ENCODE measurements around the gene SERPINB10.
"Not testable (repeated sequence)": the region's sequence is repeated elsewhere in the genome, so short reads cannot be mapped to it uniquely, and the experiment has no call there.

The SERPINB10 gene

DNA sequence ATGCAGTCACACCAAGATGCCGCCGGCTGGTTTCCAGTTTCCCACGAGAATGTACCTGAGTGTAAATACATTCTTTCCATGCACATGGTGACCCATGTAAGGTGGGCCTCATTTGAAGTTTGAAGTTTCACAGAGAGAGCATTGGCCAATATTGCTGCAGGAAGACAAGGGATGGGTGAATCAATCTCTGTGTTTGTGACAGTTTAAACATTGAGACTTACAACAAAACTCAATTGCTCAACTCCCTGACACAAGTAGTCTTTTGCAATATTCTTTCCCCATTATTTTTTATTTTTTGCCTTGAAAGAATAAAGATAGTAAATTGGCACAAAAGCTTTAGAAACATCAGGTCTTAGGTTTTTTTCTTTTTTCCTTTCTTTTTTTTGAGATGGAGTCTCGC, 15.2 kb upstream of the SERPINB10 start:
- DNase-seq (ENCODE audit: low spot score) = no peak

DNA sequence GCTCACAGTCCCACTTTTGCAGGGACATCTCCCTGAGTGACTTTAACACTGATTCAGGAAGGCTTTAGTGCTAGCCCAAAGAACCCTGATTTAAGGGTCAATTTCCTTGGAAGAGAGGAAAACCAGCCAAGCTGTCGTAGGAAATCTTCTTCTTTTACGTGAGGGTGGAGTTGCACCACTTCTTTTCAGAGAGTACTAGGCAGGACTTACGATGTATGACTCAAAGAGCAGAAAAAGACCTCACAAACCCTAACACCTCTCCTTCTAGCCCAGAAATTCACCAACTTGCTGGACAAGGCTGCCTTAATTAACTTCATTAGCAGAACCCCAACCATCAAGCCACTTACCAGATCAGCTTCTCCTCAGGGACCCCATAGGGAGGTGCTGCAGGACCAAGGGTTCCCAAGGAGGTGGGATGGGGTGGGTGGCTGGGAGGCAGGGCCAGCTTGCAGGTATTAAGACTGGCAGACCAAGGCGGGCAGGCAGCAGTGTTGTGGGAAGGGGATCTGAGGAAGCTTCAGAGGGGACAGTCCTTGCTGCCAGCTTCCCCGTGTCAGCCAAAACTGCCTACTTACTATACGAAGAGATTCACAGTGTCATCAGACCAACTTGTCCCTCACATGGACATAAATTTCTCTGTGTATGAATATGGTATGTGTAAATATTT, 13.5 kb upstream of the SERPINB10 start:
- no peak for DNase-seq (ENCODE audit: low spot score)

DNA sequence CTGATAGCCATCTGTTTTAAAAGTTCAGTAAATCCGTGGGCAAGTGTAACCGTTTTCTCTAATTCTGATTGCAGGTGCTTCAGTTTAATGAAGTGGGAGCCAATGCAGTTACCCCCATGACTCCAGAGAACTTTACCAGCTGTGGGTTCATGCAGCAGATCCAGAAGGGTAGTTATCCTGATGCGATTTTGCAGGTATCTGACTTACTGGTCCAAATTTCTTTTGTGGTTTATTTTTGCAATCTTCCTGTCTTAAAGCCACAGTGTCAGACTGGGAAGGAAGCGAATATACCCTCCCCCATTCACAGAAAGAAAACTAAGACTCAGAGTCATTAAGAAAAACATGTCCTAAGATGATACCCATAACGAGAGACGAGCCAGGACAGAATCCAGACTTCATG, 12.6 kb upstream of the SERPINB10 start:
- DNase-seq (ENCODE audit: low spot score) = no peak

DNA sequence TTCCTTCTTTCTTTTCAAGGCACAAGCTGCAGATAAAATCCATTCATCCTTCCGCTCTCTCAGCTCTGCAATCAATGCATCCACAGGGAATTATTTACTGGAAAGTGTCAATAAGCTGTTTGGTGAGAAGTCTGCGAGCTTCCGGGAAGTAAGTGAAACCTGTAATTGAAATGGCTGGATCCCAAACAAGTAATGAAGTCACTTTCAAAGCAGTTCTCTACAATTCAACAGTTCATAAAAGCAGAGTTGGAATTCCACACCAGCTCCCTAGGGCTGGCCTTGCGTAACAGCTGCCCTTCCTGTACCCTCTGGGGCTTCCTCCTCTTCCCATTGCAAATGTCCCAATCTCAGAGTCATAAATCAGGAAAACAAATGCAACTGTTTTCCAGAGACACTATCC, 10.7 kb upstream of the SERPINB10 start:
- DNase-seq (ENCODE audit: low spot score) = no peak

DNA sequence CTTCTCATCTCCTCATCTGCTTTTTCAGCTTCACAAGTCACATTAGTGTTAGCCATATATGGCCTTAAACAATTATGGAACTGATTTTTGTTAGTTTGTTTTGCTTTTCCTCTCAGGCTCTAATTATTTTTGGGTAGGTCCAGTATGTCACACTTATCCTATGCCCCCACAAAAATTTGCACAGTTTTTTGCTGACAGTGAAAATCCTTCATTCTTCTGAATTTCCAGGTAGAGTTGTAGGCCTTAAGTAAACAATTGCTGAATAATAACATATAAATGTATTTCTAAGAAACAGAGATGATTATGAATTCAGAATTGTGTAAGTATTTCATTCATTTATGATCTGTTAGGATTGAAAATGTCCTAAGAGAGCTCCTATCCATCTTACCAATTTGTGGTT, 8.6 kb upstream of the SERPINB10 start:
- DNase-seq (ENCODE audit: low spot score) = no peak

DNA sequence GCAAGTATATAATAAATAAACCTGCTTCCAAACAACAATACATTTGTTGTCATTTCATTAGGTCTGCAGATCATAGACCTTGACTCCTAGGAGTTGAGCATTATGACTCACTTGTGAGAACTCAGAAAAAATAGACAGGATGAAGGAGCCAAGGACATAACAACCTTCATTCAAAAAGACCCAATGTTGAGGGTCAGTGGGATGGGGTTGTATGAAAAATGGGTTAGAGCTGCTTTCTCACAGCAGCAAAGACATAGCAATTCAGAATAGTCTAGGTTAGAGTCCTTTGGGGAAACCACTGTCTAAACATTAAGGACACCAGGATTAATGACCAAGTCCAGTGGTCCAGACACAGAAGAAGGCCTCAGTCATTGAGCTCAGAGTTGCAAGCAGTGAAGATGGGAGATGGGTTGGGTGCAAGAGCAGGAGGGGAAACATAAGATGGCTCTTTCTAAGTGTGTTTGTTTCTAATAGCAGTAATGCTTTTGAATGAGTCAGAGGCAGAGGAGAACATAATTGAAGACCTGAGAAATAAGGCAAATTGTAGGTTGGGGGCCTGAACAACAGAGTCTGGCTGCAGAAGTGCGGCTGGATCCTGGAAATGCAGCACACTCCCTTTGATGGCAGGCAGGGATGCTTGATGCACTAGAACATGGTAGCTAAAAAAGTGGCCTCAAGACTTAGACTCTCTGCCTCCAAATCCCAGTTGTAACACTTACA, 3.7 kb upstream of the SERPINB10 start:
- no peak for DNase-seq (ENCODE audit: low spot score)

DNA sequence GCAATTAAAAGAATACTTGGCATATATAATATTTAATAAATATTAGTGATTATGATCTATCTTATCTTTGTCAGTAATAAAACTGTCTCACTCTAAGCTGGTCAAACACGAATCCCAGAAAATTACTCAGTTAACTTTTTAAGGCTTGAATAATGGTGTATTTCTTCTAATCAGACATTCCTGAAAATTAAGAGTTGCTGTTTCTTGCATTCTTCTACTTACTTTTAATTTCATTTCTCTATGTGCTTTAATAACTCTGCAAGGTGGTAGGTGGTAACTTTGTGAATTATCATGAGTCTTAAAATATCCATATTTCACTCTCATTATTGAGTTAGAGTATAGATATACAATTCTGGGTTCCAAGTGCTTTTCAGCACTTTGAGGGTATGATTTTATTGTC, 3.1 kb upstream of the SERPINB10 start:
- no peak for DNase-seq (ENCODE audit: low spot score)

DNA sequence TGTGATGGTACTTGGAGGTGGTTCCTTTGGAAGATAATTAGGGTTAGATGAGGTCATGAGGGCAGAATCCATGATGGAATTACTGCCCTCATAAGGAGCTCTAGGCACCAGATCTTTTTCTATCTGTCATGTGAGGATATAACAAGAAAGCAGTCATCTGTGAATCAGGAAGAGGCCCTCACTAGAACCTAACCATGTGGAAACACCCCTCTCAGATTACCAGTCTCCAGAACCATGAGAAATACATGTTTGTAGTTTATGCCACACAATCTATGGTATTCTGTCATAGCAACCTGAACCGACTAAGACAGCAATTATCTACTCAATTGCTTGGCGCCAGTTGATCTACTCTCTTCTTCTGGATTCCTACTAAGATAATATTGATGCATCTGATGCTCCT, 2.4 kb upstream of the SERPINB10 start:
- no peak for DNase-seq (ENCODE audit: low spot score)

DNA sequence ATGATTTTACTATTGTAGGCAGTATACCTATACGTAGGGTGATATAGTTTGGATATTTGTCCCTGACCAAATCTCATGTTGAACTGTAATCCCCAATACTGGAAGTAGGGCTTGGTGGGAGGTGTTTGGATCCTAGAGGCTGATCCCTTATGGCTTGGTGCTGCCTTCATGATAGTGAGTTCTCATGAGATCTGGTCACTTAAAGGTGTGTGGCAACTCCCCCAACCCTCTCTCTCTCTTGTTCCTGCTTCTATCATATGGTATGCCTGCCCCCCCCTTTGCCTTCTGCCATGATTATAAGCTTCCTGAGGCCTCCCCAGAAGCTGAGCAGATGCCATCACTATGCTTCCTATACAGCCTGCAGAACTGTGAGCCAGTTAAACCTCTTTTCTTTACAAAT, 1.7 kb upstream of the SERPINB10 start:
- no peak for DNase-seq (ENCODE audit: low spot score)

DNA sequence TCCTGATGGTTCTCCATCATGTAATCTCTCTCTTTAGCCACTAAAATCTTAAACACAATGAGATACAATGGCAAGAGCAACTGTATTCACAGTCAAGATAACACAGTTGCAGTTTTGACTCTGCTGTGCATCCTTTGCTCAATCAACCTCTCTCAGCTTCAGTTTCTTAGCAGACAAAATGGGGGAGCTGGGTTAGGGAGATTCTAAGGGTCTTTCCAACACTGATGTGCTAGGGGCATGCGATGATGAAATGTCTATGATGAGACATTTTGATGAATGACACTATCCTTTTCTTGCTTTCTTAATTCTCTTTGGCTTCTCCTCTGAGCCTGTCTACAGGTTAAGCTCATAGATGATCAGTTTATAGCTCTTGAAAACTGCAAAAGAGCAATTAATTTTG, 1.1 kb downstream of the SERPINB10 start:
- no peak for DNase-seq (ENCODE audit: low spot score)

DNA sequence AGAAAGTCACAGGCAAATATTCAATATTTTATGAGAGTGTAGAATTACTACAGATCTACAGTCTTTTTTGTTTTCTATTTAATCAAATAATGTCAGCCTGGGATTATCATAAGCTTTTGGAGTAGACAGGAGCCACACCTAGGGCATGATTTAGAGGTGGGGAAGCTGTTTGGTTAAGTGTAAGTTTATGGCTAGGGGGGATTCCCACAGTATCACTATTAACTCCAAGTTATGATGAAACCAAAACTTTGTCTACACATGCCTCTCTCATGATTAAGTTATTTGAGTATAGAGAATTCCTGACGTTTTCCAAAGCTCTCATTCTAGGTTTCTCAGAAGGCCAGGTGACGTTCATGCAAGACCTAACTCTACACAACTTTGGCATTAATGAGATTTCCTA, 2.1 kb downstream of the SERPINB10 start:
- no peak for DNase-seq (ENCODE audit: low spot score)

DNA sequence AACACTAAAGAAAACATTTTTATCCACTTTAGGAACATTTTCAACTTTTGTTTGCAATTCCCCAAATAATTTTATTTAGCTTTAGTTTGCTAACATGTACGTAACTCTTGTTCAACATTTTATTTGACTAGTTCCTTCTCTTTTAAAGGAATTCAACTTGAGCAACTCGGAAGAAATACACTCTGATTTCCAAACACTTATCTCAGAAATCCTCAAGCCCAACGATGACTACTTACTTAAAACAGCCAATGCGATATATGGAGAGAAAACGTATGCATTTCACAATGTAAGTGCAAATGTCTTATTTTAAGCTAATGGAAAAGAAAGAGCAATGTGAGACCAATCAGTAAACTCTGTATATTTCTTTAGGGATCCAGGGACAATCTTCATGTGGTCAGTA, 10.1 kb downstream of the SERPINB10 start:
- no peak for DNase-seq (ENCODE audit: low spot score)

DNA sequence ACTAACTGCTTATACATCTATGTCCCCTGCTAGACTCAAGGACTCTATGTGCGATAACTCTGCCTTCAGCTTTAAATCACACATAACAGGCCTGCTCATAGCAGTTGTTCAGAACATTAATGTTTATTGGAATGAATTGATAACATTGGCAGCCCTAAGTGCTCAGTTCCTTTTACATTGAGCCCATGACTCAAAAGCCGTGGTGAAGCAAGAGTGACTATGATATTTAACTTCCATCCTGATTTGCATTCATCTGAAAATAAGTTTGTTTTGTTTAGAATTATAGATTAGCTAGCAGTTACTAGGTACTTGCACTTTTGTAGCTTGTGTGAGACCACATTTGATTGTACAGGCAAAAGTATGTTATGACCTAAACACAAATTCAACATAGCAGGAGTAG, 14.3 kb downstream of the SERPINB10 start:
- DNase-seq (ENCODE audit: low spot score) = no peak

DNA sequence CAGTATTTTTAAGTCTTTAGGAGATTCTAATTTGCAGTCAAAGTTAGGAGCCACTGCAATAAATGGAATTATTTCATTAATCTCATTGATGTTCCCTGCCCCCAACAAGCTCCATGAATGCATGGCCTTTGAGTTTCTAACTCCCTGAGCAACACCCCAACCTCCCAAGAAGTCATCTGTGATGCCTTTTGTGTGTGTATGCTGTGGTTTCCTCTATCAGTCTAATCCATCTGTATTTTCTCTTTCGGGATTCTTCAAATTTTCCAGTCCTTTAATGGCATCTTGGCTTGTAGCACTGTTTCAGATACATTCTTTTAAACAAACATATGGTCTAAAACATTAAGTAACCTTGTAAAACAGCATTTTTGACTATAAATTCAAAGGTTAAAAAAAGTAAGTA, 16.8 kb downstream of the SERPINB10 start:
- DNase-seq (ENCODE audit: low spot score) = no peak

DNA sequence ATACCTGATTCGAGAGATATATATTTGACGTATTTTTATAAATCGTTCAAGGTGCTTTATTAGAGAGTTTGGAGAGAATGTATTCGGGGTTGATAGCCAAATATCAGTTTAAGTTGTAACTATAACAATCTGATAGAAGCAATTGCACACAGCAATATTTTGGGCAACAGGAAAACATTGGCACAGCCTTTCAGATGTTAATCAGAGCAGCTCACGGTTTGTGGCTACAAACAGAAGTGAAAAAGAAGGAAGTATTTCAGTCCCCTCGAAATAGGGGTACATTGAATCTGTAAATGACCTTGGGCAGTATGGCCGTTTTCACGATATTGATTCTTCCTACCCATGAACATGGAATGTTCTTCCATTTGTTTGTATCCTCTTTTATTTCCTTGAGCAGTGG, 20.6 kb downstream of the SERPINB10 start:
- no peak for DNase-seq (ENCODE audit: low spot score)

DNA sequence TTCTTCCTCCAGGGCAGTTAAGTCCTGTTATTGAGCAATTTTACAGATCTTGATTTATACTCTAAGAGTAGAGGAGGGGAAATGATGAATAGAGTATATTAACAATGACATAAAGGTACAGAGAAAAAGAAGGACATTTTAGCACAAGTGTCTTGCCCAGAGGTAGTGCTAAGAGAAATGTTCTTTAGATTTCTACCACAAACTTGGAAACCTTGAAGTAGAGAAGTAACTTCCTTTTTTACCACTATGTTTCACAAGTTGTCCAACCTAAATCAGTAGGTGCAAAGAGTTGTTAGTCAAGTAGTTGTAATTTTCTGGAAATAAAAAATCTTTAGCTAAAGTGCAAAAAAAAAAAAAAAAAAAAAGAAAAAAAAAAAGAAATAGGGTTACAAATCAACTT, 21.6 kb downstream of the SERPINB10 start:
- DNase-seq (ENCODE audit: low spot score) = not testable (repeated sequence)

DNA sequence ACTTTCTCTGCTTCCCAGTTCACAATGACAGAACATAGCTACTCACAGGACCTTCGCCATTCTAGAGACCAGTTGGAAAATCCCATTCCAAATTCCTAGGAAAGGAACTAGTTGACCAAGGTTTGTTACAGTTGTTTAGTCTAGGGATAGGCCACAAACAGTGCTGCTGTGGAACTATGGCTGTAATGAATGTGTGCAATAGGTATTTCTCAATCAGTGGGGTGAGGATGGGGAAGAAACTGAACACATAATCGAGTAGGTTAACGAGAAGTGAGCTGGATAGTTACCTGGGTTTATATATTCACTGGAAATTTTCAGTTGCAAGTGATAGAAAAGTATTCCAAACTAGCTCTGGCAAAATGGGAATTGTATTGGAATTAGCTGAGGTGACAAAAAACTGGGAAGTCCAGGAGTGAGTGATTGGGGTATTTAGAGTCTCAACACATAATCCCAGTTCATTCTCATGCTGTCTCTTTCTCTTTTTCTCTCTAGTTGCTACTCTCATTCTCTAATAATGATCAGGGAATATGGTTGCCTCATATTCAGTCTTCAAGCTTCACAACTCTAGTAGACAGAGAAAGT, 23.1 kb downstream of the SERPINB10 start:
- no peak for DNase-seq (ENCODE audit: low spot score)

DNA sequence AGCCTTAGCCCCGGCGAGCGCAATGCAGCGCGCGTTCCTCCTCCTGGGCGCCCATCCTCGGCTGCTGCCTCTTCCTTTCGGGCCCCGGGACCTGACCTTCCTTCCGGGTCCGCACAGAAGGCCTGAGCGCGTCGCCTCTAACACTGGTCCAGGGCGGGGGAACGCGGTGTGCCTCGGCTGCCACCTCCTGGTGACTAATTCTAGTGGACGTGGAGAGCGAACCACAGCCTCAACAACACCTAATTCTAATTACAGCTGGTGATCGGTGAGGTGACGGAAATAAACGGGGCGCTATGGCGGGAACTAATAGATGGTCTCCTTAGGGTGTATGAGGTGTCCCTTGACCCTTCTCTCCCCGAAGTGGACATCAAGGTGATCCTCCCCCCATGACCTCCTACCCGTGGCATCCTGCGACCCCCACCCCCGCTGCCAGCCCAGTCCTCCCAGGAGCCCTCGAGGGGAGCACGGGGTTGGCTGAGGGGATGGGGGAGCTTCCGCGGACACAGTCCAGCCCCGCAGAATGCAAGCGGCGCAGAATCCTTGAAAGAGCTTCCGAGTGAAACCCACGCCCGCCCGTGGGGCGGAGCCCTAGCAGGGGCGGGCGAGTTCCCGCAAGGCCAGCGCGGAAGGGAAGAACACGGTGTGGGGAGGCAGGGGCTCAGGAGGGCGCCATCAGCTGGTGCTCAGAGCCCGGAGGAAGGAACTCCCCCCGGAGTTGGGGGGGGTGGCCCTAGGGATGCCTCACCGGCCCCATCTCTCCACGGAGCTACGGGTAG, 28.6 kb downstream of the SERPINB10 start:
- peak; percentile 16 for DNase-seq (ENCODE audit: low spot score)

DNA sequence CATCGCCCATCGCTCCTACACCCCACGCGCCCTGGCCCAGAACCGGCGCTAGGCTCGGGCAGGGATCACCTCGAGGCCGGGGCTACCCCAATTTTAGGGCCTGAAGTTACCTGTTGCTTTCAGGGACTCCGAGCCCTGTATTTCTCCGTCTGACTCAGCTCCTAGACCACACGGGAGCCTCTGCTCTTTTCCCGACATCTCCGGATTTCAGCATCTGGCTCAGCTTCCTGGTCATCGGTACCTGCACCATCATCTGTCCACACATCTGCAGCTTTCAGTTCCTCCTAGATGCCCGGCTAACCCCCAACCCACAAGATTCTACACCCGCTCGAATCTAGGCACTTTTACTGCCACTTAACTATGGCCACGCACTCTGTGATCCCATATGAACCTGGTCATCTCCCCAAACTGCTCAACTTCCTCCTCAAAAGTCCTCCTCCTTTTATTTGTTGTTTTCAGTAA, 29.2 kb downstream of the SERPINB10 start:
- DNase-seq (ENCODE audit: low spot score) = no peak

DNA sequence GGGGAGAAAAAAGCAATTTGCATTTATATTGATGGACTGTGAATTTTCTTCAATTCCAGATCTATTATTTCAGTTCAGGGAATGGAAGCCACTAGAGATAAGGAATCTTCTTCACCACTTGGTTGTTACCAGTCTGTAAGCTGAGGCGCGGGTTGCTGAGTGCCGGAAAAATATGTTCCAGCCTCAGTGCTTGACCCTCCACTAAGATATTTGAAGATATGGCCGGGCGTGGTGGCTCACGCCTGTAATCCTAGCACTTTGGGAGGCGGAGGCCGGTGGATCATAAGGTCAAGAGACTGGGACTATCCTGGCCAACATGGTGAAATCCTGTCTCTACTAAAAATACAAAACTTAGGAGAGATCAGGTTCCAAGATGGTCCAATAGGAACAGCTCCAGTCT, 32.2 kb downstream of the SERPINB10 start:
- no peak for DNase-seq (ENCODE audit: low spot score)

DNA sequence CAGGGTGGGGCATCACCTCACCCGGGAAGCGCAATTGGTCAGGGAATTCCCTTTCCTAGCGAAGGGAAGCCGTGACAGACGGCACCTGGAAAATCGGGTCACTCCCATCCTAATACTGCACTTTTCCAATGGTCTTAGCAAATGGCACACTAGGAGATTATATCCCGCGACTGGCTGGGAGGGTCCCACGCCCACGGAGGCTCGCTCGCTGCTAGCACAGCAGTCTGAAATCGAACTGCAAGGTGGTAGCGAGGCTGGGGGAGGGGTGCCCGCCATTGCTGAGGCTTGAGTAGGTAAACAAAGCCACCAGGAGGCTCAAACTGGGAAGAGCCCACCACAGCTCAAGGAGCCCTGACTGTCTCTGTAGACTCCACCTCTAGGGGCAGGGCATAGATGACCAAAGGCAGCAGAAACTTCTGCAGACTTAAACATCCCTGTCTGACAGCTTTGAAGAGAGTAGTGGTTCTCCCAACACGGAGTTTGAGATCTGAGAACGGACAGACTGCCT, 32.8 kb downstream of the SERPINB10 start:
- DNase-seq (ENCODE audit: low spot score) = not testable (repeated sequence)

DNA sequence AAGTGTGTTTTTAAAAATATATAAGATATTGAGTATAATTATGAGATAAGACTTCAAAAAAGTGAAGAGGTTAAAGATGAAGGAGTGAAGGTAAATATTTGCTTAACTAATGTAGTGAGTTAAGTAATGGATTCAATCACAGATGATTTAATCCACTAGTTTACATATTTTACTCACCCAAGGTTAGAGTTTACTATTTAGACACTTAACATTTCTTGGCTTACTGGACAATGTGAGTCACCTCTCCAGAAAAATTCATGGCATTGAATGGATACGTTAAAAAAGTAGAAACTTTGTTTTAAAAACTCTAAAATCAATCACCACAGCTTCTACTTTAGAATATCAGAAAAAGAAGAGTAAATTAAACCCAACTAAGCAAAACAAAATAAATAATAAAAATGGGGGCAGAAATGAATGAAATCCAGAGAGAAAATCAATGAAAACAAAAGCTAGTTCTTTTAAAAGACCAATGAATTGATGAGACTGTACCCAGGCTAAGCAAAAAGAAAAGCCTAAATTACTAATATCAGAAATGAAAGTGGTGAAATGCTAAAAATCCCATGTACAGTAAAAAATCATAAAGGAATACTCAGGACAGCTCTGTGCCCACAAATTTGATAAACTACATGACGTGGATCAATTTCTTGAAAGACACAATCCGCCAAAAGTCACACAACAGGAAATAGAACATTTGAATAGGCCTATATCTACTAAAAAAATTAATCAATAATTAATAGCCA, 39.5 kb downstream of the SERPINB10 start:
- DNase-seq (ENCODE audit: low spot score) = no peak
